NCI-H526 (cell line): ENCODE data around the gene SPIRE2.
"Not testable (repeated sequence)": the region's sequence is repeated elsewhere in the genome, so short reads cannot be mapped to it uniquely, and the experiment has no call there.

ENCODE experiments used
- DNase-seq, 2 experiments: peaks; one replicate each; lab custom pipeline; 2025; lab: John Stamatoyannopoulos, UW

The SPIRE2 gene

DNA sequence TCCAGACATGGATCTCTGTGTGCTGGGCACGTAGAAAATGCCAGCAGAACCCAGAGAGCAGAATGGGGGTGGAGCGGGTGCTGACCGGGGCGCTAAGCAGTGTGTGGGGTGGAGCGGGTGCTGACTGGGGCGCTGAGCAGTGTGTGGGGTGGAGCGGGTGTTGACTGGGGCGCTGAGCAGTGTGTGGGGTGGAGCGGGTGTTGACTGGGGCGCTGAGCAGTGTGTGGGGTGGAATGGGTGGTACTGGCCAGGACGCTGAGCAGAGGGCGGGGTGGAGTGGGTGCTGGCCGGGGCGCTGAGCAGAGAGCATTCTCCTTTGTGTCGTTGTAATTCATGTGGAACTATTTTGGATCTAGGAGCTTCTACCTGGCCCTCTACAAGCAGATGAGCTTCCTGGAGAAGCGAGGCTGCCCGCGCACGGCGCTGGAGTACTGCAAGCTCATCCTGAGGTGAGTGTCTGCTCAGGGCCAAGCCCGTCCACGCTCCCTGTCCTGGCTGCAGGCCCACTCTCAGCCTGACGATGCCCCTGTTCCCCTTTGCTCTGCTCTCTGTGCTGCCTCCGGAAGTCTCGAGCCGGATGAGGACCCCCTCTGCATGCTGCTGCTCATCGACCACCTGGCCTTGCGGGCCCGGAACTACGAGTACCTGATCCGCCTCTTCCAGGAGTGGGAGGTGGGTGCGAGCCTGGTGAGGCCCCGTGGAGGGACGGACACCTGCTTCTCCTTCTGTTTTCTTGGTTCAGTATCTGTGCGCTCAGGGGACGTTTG lies 70.1 kb downstream of the SPIRE2 start:
- no peak for DNase-seq

DNA sequence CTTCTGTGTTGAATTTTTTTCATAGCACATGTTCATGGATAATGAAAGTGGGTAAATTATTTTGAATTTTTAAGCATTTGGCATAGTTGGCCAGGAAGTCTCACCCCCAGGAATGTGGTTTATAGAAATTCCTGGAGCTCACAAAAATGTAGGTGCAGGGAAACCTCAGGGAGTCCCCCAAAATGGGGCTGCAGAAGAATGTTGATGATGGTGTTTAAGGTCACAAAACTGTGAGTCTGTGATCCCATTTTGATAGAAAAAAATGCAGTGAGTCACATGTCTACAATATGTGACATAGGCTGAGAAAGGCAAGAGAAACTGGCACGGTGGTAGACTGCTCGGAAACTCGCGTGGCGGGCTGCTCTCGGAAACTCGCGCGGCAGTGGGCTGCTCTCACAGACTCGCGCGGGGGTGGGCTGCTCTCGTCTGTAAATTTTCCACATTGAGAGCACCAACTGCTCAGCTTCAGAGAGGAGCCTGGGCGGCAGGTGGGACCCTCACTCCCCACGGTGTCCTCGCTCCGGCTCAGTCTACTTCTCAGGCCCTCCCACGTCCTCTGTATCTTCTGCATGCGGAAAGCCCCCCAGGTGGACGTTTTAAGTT lies 71.7 kb downstream of the SPIRE2 start:
- DNase-seq: no peak

DNA sequence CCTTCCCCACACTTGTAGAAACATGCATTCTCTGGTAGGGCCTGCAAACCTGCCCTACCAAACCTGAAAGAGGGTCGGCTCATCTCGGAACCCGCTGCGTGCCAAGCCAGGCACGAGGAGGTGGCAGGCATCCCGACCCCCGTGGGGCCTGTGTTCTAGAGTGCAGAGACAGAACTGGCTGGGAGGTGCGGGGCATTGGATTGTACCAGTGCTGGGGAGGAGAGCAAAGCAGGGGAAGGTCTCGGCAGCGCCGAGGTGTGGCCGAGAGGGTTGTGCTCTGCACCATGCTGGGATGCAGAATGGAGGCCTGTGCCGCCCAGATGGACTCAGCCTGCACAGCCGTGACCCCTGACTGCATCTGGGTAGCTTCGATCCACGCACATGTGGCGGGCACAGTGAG lies 72.6 kb downstream of the SPIRE2 start:
- DNase-seq: no peak

DNA sequence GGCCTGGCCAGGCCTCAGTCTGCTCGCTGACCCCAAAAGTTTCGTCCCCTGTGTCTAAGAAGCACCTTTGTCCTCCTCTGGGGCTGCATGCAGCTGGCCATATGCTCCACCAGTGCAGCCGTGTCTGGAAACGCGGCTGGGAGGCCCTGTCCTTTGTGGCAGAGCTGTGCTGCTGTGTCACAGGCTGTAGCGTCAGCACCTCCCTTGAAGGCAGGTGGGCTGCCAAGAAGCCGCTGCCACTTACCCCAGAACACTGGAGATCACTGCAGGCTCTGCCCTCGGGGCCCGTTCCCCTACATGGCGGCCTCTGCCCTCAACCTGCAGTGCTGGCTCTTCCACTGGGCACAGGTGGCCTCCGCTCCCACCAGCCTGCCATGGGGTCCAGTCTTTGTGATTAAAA lies 74.7 kb downstream of the SPIRE2 start:
- no peak for DNase-seq

DNA sequence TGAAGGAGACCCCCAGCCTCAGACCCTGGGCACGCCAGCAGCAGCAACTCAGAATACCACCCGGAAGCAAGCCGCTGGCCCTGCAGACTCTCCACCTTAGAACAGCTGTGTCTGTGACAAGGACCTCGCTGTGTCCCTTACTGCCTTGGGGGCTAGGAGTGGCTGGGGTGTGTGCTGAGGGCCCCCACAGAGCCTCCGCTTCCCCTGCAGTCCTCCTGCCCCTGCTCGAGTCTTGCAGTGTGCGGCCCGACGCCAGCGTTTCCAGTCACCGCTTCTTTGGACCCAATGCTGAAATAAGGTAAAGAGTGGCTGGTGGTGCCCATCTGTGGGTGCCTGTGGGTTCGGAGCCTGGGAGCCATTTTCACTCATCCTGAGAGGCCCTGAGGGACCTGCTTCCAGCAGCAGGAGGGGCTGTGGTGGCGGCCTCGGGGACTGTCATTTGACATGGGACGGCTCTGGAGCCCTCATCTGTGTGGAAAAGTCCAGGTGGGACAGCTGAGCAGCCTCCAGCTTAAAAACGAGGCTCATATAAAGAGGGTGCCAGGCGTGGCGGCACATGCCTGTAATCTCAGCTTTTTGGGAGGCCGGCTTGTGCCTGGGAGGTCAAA lies 75.7 kb downstream of the SPIRE2 start:
- no peak for DNase-seq

DNA sequence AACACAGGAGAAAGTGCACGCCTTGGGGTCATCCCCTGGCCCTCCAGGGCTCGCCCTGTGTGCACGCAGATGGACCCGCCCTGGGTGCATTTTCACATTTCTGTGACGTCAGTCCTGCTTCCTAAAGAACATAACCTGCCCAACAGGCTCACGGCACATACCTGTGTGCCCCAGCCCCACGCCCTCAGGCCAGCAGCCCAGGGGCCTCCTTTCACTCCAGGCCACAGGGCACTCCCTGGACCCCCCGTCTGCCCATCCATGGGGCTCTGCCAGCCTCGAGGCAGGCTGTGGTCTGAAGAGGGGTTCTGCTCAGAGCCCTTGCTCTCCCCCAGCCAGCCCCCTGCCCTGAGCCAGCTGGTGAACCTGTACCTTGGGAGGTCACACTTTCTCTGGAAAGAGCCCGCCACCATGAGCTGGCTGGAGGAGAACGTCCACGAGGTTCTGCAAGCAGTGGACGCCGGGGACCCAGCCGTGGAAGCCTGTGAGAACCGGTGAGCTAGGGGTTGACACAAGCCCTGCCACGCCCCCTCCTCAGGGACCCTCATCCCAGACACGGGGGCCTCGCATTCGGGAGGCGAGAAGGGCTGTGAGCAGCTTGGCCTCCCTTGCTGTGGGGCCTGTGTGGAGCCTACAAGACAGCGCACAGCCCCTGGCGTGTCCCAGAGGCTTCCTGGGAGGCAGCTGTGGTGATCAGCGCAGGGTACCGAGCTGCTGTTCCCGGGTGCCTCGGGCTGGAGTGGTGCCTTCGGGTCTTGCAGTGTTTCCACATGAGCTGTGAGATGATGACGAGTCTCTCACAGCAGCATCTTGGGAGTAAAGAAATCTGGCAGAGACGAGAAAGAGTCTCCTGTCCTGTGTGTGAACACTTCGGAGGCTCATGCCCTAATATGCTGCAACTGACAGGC lies 76.6 kb downstream of the SPIRE2 start:
- no peak for DNase-seq

DNA sequence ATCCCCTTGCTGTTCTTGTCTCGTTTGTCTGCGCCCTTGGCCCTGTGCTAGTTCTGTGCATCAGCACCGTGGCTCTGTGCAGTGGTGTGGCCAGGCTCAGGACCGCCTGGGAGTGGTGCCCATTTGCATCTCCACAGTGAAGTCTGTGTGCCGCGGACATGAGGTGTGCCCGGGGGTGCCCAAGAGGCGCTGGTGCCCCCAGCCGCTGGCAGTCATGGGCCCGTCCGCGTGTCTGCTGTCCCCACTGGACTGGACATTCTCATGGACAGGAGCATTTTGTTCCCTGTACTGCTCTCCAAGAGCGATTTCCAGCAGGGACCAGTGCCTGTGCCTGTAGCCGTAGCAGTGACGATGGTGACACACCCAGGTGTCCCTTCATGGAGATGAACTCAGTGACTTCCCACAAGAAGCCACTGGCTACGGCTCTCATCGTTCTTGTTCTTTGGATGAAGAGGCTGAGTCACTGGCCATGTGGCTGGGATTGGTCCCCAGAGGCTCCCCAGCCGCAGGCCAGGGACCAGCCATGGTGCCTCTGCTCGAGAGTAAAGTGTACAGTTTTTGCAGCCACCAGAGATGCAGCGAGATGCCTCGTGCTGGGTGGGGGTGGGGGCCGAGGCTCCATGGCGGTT lies 77.3 kb downstream of the SPIRE2 start:
- DNase-seq: peak in 1 of 2 experiments; percentile 13

DNA sequence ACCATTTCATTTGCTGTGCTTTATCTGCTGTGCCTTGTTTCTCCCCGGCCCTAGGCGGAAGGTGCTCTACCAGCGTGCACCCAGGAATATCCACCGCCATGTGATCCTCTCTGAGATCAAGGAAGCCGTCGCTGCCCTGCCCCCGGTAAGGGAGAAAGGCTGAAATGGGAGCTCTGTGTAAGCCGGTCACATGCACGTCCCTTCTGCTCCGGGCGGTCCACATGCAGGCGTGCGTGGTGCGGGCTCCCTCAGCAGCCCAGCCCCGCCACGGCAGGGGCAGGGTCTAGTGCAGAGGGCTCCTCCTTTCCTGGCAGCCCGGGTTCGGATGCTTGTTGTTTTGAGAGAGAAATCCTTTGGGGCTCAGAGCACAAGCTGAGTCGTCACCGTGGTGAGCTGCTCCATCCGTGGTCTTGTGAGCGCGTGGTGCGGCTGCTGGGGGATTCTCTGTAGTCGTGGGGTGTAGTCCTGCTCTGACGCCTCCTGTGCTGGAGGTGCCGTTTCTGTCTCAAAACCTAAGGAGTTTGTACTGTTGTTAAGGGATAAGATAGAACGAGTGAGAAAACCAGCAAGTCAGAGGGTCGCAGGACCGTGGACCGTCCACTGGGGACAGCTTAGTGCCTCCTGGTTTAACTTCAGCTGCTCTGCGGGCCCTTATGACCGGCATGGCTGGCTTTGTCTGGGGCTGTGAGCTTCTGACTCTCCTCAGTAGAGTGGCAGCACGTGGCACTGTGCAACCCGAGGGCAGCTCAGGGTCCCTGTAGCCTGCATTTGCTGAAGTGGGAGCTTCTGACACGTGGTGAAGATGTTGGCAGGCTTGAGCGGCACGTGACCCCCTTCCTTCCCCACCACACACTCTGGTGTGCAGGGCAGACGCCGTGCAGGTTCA lies 78.1 kb downstream of the SPIRE2 start:
- peak in 1 of 2 experiments; percentile 20 for DNase-seq

DNA sequence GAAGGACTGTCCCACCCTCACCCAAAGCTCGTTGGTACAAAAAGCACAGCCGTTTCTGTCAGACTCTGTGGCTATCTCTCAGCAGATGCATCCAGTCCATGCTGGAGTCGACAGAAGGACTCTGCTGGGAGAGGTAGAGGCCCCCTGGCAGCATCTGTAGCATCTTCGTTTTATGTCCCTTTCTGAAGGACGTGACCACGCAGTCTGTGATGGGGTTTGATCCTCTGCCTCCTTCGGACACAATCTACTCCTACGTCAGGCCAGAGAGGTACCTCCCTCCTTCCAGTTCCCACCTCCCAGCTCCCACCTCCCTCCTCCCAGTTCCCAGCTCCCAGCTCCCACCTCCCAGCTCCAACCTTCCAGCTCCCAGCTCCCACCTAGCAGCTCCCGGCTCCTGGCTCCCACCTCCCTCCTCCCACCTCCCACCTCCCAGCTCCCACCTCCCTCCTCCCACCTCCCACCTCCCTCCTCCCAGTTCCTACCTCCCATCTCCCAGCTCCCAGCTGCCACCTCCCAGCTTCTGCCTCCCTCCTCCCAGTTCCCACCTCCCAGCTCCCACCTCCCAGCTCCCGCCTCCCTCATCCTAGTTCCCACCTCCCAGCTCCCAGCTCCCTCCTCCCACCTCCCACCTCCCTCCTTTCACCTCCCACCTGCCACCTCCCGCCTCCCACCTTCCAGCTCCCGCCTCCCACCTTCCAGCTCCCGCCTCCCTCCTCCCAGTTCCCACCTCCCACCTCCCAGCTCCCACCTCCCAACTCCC lies 79.0 kb downstream of the SPIRE2 start:
- no peak for DNase-seq

DNA sequence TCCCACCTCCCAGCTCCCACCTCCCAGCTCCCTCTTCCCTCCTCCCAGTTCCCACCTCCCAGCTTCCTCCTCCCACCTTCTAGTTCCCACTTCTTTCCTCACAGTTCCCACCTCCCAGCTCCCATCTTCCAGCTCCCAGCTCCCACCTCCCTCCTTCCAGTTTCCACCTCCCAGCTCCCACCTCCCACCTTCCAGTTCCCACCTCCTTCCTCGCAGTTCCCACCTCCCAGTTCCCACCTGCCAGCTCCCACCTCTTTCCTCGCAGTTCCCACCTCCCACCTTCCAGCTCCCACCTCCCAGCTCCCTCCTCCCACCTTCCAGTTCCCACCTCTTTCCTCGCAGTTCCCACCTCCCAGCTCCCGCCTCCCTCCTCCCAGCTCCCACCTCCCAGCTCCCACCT lies 80.0 kb downstream of the SPIRE2 start:
- no peak for DNase-seq

DNA sequence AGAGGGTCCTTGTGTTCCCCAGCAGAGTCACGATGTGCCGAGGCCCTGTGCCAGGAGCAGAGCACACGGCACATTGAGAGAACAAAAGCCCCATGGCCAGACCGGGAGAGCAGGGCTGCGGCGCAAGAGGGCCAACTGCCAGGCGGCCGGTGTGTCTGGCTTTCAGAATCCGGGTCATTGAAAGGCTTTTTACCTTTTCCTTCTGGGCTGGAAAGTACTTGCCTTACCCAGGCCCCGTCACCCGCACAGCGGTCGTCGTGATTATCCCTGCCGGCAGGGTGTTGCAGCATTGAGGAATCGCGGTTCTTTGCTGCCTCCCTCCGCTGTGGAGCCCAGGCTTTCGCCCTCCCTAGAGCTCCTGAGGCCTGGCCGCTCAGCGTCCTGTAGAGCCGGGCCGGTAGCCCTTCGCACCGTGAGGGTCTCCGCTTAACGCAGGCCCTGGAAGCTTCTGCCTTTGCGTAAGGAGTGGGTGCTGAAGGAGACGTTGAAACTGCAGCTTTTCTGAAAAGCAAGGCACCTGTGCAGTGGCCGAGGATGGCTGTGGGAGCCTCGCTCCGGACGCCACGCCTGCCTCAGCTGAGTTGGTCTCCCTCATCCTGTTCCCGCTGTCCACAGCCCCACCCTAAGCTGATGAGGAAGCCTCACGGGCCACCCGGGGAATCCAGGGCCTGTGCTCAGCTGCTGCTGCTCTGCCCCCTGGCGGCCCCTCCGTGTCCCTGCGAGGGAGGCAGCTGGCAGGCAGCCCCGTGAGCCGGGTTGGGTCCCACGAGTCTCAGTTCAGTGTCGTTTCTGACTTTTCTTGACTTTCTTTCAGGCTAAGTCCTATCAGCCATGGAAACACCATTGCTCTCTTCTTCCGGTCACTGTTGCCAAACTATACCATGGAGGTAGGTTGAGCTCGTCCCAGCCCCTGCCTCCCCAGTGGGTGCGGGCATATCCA lies 81.8 kb downstream of the SPIRE2 start:
- peak in 1 of 2 experiments; percentile 79 for DNase-seq

DNA sequence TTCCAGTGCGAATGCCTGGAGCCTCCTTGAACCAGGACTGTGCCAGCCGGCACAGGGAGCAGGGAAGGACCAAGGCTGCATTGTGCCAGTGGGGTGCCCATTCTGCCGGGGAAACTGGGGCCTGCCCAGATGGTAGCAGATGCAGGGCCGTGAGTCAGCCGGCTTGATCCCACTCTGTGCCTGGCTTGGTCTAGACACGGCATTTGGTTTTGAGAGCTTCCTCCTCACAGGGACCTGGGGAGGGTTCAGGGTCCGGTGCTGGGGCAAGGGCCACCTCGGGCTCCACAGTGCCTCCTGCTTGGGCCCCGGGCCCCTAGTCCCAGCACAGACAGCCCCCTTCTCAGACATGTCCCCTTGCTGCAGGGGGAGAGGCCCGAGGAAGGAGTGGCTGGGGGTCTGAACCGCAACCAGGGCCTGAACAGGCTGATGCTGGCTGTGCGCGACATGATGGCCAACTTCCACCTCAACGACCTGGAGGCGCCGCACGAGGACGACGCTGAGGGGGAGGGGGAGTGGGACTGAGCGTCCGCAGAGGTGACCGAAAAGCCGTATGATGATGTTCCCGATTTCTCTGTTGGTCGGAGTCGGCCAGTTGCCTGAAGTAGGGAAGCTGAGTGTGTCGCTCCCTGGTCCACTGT lies 82.6 kb downstream of the SPIRE2 start:
- no peak for DNase-seq

DNA sequence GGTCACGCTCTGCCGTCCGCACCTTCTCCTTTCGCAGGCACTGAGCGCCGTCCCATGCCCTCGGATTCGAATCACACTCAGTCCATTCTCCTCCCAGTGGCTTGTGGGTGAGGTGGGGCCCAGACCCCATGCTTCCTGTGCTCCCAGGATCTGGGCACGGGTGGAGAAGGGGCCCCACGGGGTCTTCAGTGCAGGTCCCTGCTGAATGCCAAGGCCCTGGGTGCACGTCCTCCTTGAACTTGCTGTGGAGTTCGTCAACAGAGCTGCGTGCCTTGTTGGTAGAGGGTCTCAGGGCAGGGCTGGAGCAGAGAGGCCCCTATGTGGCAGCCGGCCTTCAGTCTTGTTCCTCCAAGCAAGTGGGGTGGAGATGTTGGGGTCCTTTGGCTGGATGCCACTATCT lies 83.1 kb downstream of the SPIRE2 start:
- no peak for DNase-seq

DNA sequence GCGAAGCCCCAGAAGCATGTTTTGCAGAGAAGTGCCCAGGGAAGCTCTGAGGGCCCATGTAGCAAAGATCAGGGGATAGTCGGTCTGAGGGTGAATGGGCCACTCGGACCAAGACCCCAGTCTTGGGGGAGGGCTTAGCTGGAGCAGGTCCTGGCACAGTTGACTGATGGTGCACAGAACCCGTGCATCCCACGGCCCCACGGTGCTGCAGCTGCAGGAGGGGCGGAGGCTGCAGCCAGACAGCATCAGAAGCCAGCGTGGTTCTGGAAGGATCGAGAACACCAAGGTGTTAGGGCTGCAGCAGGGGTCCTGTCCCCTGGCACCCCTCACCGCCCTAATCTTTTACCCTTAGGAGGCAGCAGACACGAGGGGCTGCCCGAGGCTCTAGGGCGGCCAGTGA lies 83.9 kb downstream of the SPIRE2 start:
- no peak for DNase-seq

DNA sequence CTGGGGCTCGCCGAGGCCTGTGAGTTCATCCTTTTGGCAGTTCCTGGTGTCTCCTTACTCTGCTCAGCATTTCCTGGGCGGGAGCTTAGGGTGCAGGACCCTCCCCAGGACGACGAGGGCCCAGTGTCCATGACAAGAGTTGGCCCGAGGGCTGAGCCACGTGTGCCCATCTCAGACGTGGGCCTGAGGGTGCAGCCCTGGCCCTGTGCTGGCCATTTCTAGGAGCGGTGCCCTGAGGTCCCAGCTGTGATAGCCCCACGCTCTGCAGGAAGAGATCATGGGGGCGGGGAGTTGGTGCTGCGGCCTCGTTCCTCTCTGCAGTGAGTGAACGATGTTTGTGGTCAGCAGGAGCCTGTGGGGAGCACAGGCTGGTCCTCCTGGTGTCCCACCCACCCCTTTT lies 84.4 kb downstream of the SPIRE2 start:
- DNase-seq: no peak

DNA sequence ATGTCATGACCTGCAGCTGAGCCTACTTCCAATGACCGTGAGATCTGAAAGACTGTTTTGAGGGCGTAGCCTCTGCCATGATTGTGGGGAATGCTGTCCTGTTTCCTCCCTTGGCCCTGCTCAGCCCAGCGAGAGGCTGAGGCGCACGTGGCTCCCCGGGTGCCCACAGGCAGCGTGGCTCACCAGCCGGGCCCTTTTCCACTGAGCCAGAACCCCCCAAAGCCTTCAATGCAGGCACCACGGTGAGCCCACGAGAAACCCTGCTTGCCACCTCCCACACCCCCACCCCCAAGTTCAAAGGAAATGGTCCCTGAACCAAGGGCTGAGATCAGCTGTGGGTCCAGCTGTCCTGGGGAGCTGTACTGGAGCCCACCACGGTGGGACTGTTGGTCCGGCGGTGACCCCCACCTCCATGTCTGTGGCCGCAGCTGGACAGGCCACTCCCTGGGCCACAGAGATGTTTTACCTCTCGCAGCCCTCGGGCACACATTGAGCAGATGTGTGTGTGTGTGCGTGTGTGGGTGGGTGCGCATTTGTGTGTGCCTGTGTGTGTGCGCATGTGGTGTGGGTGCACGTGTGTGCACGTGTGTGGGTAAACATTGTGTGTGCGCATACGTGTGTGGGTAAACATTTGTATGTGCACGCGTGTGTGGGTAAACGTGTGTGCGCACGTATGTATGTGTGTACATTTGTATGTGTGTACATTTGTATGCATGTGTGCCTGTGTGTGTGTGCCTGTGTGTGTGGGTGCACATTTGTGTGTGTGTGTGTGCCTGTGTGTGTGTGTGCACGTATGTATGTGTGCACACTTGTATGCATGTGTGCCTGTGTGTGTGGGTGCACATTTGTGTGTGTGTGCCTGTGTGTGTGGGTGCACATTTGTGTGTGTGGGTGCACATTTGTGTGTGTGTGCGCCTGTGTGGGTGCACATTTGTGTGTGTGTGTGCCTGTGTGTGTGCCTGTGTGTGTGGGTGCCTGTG lies 85.4 kb downstream of the SPIRE2 start:
- DNase-seq: no peak

DNA sequence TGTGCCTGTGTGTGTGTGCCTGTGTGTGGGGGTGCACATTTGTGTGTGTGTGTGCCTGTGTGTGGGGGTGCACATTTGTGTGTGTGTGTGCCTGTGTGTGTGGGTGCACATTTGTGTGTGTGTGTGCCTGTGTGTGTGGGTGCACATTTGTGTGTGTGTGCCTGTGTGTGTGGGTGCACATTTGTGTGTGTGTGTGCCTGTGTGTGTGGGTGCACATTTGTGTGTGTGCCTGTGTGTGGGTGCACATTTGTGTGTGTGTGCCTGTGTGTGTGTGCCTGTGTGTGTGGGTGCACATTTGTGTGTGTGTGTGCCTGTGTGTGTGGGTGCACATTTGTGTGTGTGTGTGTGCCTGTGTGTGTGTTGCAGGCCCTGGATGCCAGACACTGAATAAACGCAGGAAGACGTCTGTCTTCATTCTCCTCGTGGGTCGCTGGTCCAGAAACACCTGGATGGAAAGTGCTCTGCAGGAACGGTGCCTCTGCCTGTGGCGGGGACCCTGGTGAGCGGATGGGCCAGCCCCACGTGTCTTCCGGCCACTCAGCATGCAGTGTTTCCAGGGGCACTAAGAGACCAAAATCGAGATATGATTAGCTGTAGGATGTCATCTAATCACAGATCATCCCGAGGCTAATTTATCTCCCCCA lies 86.5 kb downstream of the SPIRE2 start:
- not testable (repeated sequence) for DNase-seq
